Hepatocyte (in vitro differentiated cells): ENCODE measurements around the gene ITGB2. TPM values are rescaled to one million over a fixed set of nuclear protein-coding genes. Genes with fewer than 3 reads are reported as not detected.
A peak's percentile ranks its signal among the peaks of the same experiment; 100 is the strongest.

ENCODE experiments used
- DNase-seq: peaks from one replicate; pipeline ENCODE4 v3.0.0-alpha.2; 2016; ENCODE audit warnings: low spot score
- H2AFZ ChIP-seq: fragments of 200-600 bp; sonication (generic); 2 replicates; pipeline ENCODE4 v1.6.0; 2016; ENCODE audit warnings: antibody characterized with exemption, mild to moderate bottlenecking
- H3K27ac ChIP-seq: fragments of 200-600 bp; sonication (generic); 2 replicates; pipeline ENCODE4 v1.5.1; 2016; ENCODE audit warnings: mild to moderate bottlenecking
- H3K27me3 ChIP-seq: fragments of 200-600 bp; sonication (generic); 2 replicates; pipeline ENCODE4 v1.6.1; 2016
- H3K36me3 ChIP-seq: fragments of 200-600 bp; sonication (generic); replicated peaks from 2 replicates; pipeline ENCODE4 v1.5.1; 2016; ENCODE audit warnings: low read depth; ENCODE audit not compliant: insufficient read depth
- H3K4me1 ChIP-seq: fragments of 200-600 bp; sonication (generic); 2 replicates; pipeline ENCODE4 v1.5.1; 2016; ENCODE audit warnings: mild to moderate bottlenecking, moderate library complexity; ENCODE audit not compliant: insufficient read depth
- H3K4me2 ChIP-seq: fragments of 200-600 bp; sonication (generic); 2 replicates; pipeline ENCODE4 v1.6.0; 2016
- H3K4me3 ChIP-seq: fragments of 200-600 bp; sonication (generic); 2 replicates; pipeline ENCODE4 v1.5.1; 2016; ENCODE audit warnings: mild to moderate bottlenecking
- H3K79me2 ChIP-seq: fragments of 200-600 bp; sonication (generic); 2 replicates; pipeline ENCODE4 v1.6.0; 2017; ENCODE audit warnings: mild to moderate bottlenecking
- H3K9me2 ChIP-seq: fragments of 200-600 bp; sonication (generic); replicated peaks from 2 replicates; pipeline ENCODE4 v1.6.0; 2017; ENCODE audit warnings: mild to moderate bottlenecking; ENCODE audit not compliant: insufficient read depth
- H3K9me3 ChIP-seq: fragments of 200-600 bp; sonication (generic); 2 replicates; pipeline ENCODE4 v1.5.1; 2016; ENCODE audit warnings: low read depth, mild to moderate bottlenecking
- H4K20me1 ChIP-seq: fragments of 200-600 bp; sonication (generic); 2 replicates; pipeline ENCODE4 v1.6.0; 2016; ENCODE audit warnings: mild to moderate bottlenecking; ENCODE audit not compliant: insufficient read depth, poor library complexity, severe bottlenecking
- CTCF ChIP-seq: fragments of 200-600 bp; sonication (generic); IDR thresholded peaks from 2 replicates; pipeline ENCODE4 v1.5.1; 2016; ENCODE audit warnings: antibody characterized with exemption, mild to moderate bottlenecking; ENCODE audit not compliant: poor library complexity
- EZH2 ChIP-seq: fragments of 200-600 bp; sonication (generic); IDR thresholded peaks from 2 replicates; pipeline ENCODE4 v1.6.1; 2016; ENCODE audit warnings: antibody characterized with exemption, mild to moderate bottlenecking, borderline replicate concordance
- EZH2phosphoT487 ChIP-seq: fragments of 200-600 bp; sonication (generic); IDR thresholded peaks from one replicate; pipeline ENCODE4 v1.6.1; 2018; ENCODE audit warnings: antibody characterized with exemption, mild to moderate bottlenecking, low read depth, moderate library complexity; ENCODE audit not compliant: unreplicated experiment, severe bottlenecking
- WGBS: methylation state at CpG from one replicate; pipeline ENCODE4 v1.1.6; 2016; ENCODE audit warnings: low lambda C conversion rate; ENCODE audit errors: missing lambda C conversion rate; 5-methylcytosine and 5-hydroxymethylcytosine counted together
- polyA plus RNA-seq: library from polyadenylated mRNA; unstranded; fragments of >200 nt; fragmentation: Nextera tagmentation; extraction: Ambion mirVana; gene quantifications from 2 replicates; pipeline ENCODE4 v1.2.1, GENCODE V29; 2016
- total RNA-seq: library from RNA; depleted of rRNA; stranded (reverse); fragments of >200 nt; gene quantifications from 2 replicates; pipeline ENCODE4 v1.2.3, GENCODE V29; 2014

The ITGB2 gene
- total and polyA plus RNA-seq, 2 experiments from 2014 or later: 3.8 to 4.2 TPM

GRCh38 chr21:44848821-44849521, 71.7 kb downstream of the ITGB2 start:
- 96% methylated on average over 30 of the region's 36 CpGs for WGBS
- H4K20me1 ChIP-seq: peaks cover 18% of the 10 kb centered on the region
- DNase-seq: no peak
- H3K36me3 ChIP-seq: peaks cover 4% of the 10 kb centered on the region
- no peaks in the 10 kb centered on the region for H3K9me3 ChIP-seq
- peaks cover 29% of the 10 kb centered on the region for H3K79me2 ChIP-seq
- H3K27ac ChIP-seq: peak overlapping the region; percentile 96
- no peak for TF ChIP-seq CTCF
- TF ChIP-seq EZH2phosphoT487: no peak
- no peak for TF ChIP-seq EZH2
- no peak overlapping the region for H2AFZ ChIP-seq
- no peak overlapping the region for H3K4me2 ChIP-seq
- no peaks in the 10 kb centered on the region for H3K27me3 ChIP-seq
- no peak overlapping the region for H3K4me3 ChIP-seq
- no peaks in the 10 kb centered on the region for H3K9me2 ChIP-seq
- H3K4me1 ChIP-seq: peaks cover 42% of the 10 kb centered on the region

GRCh38 chr21:44847261-44848056, 73.2 kb downstream of the ITGB2 start:
- no peak overlapping the region for H3K27ac ChIP-seq
- H3K36me3 ChIP-seq: peaks cover 4% of the 10 kb centered on the region
- 93% methylated on average over 24 of the region's 24 CpGs for WGBS
- H3K79me2 ChIP-seq: peaks cover 16% of the 10 kb centered on the region
- H3K9me2 ChIP-seq: no peaks in the 10 kb centered on the region
- no peaks in the 10 kb centered on the region for H3K9me3 ChIP-seq
- no peak overlapping the region for H2AFZ ChIP-seq
- peaks cover 28% of the 10 kb centered on the region for H3K4me1 ChIP-seq
- H3K27me3 ChIP-seq: no peaks in the 10 kb centered on the region
- DNase-seq: no peak
- TF ChIP-seq CTCF (no peak), EZH2 (no peak), EZH2phosphoT487 (no peak)
- no peak overlapping the region for H3K4me3 ChIP-seq
- H3K4me2 ChIP-seq: no peak overlapping the region
- H4K20me1 ChIP-seq: peaks cover 5% of the 10 kb centered on the region

GRCh38 chr21:44846485-44847260, 74.0 kb downstream of the ITGB2 start:
- Histone ChIP-seq H3K27ac (peak overlapping the region; percentile 45), H3K9me3 (no peaks in the 10 kb centered on the region), H3K4me3 (no peak overlapping the region), H3K79me2 (peaks cover 8% of the 10 kb centered on the region), H3K4me2 (peak overlapping the region; percentile 82), H2AFZ (no peak overlapping the region), H3K27me3 (no peaks in the 10 kb centered on the region), H4K20me1 (no peaks in the 10 kb centered on the region), H3K4me1 (peaks cover 25% of the 10 kb centered on the region), H3K36me3 (peaks cover 4% of the 10 kb centered on the region), H3K9me2 (no peaks in the 10 kb centered on the region)
- WGBS: 64% methylated on average over 27 of the region's 27 CpGs
- peak; percentile 45 for DNase-seq
- TF ChIP-seq EZH2phosphoT487 (no peak), CTCF (no peak), EZH2 (no peak)
